Subcutaneous abdominal adipose tissue (tissue), 5 donors: Measurements from ENCODE around the gene ATP13A1.
"Not testable (repeated sequence)": the region's sequence is repeated elsewhere in the genome, so short reads cannot be mapped to it uniquely, and the experiment has no call there.

Experiments used
- H3K27ac ChIP-seq: one replicate; pipeline ENCODE4 v1.7.0; 2013; ENCODE audit warnings: low read depth, mild to moderate bottlenecking, inconsistent platforms, low read length, moderate library complexity
- H3K27me3 ChIP-seq, 5 donors: one replicate each; pipeline ENCODE4 v1.7.0; 2013; ENCODE audit warnings: low read length in 5 of 5, inconsistent platforms in 1 of 5; ENCODE audit not compliant: control insufficient read depth in 5 of 5, insufficient read depth in 4 of 5
- H3K36me3 ChIP-seq, 5 donors: one replicate each; pipeline ENCODE4 v1.7.0; 2013; ENCODE audit warnings: low read length in 5 of 5; ENCODE audit not compliant: control insufficient read depth in 5 of 5, insufficient read depth in 5 of 5
- H3K4me1 ChIP-seq, 5 donors: one replicate each; pipeline ENCODE4 v1.7.0; 2013; ENCODE audit warnings: low read length in 5 of 5, mild to moderate bottlenecking in 3 of 5, moderate library complexity in 1 of 5; ENCODE audit not compliant: control insufficient read depth in 5 of 5, insufficient read depth in 5 of 5
- H3K4me3 ChIP-seq, 5 donors: one replicate each; pipeline ENCODE4 v1.7.0; 2013; ENCODE audit warnings: low read length in 5 of 5, low read depth in 1 of 5
- H3K9ac ChIP-seq, 5 donors: one replicate each; pipeline ENCODE4 v1.7.0; 2013; ENCODE audit warnings: low read length in 5 of 5, mild to moderate bottlenecking in 4 of 5, moderate library complexity in 3 of 5
- H3K9me3 ChIP-seq, 5 donors: one replicate each; pipeline ENCODE4 v1.7.0; 2013; ENCODE audit warnings: low read length in 5 of 5; ENCODE audit not compliant: control insufficient read depth in 5 of 5
- donor health status: healthy.
- donor health status: healthy.
- donor health status: healthy.
- donor health status: healthy.
- donor health status: healthy.

ATP13A1 gene

DNA sequence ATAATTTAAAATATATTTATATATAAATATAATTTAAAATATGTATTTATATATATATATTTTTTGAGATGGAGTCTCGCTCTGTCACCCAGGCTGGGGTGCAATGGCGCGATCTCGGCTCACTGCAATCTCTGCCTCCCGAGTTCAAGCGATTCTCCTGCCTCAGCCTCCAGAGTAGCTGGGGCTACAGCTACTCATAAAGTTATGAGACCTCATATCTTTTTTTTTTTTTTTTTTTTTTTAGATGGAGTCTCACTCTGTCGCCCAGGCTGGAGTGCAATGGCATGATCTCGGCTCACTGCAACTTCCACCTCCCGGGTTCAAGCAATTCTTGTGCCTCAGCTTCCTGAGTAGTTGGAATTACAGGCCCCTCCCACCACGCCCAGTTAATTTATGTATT, 25.5 kb upstream of the ATP13A1 start:
- H3K4me1 ChIP-seq, H3K4me3 ChIP-seq, H3K27me3 ChIP-seq, H3K27ac ChIP-seq, H3K9ac ChIP-seq, H3K36me3 ChIP-seq: not testable (repeated sequence)
- peaks cover 0 to 17% (median 10%) of the 10 kb centered on the region in 5 donors for H3K9me3 ChIP-seq

DNA sequence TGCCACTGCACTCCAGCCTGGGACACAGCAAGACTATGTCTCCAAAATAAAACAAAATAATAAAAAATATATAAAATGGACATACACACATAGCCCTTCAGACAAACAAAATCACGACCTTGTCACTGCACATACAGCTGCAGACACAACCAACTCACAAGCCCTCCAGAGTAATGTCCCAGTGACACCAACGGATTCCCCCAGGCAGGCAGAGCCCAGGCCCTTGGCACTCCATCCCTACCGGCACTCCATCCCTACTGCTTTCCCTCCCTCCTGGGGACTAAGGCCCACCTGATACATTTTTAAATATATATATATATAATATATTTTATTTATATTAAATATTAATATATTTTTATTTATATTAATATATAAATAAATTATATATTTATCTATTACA, 23.6 kb upstream of the ATP13A1 start:
- Histone ChIP-seq H3K36me3 (no peaks in the 10 kb centered on the region), H3K9me3 (peaks cover 0 to 21% (median 14%) of the 10 kb centered on the region in 5 donors), H3K9ac (no peak overlapping the region), H3K4me3 (no peak overlapping the region), H3K4me1 (no peaks in the 10 kb centered on the region), H3K27me3 (no peaks in the 10 kb centered on the region), H3K27ac (no peak overlapping the region)

DNA sequence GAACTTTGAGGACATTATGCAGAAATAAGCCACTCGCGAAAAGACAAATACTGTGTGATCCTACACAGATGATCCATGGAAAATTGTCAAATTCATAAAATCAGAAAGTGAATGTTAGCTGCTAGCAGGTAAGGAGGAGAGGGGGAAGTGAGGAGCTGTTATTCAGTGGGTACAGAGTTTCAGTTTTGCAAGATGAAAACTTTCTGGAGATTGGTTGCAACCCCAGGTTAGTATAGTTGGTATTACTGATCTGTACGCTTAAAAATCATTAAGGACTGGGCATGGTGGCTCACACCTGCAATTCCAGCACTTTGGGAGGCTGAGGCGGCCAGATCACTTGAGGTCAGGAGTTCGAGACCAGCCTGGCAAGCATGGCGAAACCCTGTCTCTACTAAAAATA, 23.1 kb upstream of the ATP13A1 start:
- Histone ChIP-seq H3K4me1 (no peaks in the 10 kb centered on the region), H3K4me3 (no peak overlapping the region), H3K27me3 (no peaks in the 10 kb centered on the region), H3K9ac (no peak overlapping the region), H3K36me3 (no peaks in the 10 kb centered on the region), H3K9me3 (peaks cover 0 to 21% (median 14%) of the 10 kb centered on the region in 5 donors), H3K27ac (no peak overlapping the region)

DNA sequence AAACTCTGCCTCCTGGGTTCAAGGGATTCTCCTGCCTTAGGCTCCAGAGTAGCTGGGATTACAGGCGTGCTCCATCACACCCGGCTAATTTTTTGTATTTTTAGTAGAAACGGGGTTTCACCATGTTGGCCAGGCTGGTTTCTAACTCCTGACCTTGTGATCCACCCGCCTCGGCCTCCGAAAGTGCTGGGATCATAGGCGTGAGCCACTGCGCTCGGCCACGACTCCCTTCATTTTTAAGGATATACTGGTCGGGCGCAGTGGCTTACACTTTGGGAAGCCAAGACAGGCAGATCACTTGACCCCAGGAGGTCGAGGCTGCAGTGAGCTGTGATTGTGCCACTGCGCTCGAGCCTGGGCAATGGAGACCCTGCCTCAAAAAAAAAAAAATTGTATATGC, 22.6 kb upstream of the ATP13A1 start:
- H3K27me3 ChIP-seq, H3K27ac ChIP-seq, H3K36me3 ChIP-seq, H3K4me3 ChIP-seq, H3K9ac ChIP-seq, H3K4me1 ChIP-seq: not testable (repeated sequence)
- H3K9me3 ChIP-seq = peaks cover 0 to 26% (median 18%) of the 10 kb centered on the region in 5 donors

DNA sequence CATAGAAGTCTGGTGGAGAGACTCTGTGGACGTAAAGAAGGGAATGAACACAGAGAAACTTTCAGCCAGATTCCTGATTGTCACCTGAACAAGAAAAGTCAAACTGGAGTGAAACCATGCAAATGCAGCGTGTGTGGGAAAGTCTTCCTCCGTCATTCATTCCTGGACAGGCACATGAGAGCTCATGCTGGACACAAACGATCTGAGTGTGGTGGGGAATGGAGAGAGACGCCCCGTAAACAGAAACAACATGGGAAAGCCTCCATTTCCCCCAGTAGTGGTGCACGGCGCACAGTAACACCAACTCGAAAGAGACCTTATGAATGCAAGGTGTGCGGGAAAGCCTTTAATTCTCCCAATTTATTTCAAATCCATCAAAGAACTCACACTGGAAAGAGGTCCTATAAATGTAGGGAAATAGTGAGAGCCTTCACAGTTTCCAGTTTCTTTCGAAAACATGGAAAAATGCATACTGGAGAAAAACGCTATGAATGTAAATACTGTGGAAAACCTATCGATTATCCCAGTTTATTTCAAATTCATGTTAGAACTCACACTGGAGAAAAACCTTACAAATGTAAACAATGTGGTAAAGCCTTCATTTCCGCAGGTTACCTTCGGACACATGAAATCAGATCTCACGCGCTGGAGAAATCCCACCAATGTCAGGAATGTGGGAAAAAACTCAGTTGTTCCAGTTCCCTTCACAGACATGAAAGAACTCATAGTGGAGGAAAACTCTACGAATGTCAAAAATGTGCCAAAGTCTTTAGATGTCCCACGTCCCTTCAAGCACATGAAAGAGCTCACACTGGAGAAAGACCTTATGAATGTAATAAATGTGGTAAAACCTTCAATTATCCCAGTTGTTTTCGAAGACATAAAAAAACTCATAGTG, 15.9 kb upstream of the ATP13A1 start:
- H3K9me3 ChIP-seq = peaks cover 2 to 34% (median 17%) of the 10 kb centered on the region in 5 donors
- H3K27me3 ChIP-seq = no peaks in the 10 kb centered on the region
- H3K4me3 ChIP-seq = peak overlapping the region in 2 of 5 donors; percentile 10 to 34
- H3K4me1 ChIP-seq = no peaks in the 10 kb centered on the region
- H3K36me3 ChIP-seq = peaks cover 16 to 50% (median 30%) of the 10 kb centered on the region in 5 donors
- no peak overlapping the region for H3K9ac ChIP-seq
- H3K27ac ChIP-seq = no peak overlapping the region

DNA sequence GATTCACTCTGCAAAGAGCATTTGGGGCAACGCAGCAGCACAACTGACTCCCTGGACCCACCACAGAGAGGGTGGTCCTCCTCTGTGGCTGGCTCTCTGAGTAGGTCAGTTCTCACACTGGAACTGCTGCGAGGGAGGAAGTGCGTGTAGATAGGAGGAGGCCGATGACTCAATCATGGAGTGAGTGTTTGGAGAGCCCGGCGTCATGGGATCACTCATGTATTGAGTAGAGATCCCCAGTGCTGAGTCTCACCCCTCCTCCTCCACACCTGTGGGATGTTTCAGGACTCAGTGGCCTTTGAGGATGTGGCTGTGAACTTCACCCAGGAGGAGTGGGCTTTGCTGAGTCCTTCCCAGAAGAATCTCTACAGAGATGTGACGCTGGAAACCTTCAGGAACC, 14.1 kb upstream of the ATP13A1 start:
- H3K27me3 ChIP-seq = no peaks in the 10 kb centered on the region
- H3K9me3 ChIP-seq = peaks cover 2 to 30% (median 10%) of the 10 kb centered on the region in 5 donors
- peaks cover 16 to 61% (median 30%) of the 10 kb centered on the region in 5 donors for H3K36me3 ChIP-seq
- H3K4me3 ChIP-seq = no peak overlapping the region
- H3K4me1 ChIP-seq = no peaks in the 10 kb centered on the region
- no peak overlapping the region for H3K27ac ChIP-seq
- H3K9ac ChIP-seq = no peak overlapping the region

DNA sequence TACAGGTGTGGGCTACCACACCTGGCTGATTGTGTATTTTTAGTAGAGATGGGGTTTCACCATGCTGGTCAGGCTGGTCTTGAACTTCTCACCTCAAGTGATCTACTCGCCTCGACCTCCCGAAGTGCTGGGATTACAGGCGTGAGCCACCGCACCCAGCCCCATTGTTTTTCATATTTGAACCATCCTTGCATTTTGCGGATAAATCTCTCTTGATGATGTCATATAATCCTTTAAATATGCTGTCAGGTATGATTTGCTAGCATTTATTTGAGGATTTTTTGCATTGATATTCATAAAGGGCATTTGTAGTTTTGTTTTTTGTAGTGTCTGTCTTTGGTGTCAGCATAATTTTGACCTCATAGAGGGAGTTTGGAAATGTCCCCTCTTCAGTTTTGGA, 10.8 kb upstream of the ATP13A1 start:
- H3K9me3 ChIP-seq = peaks cover 0 to 10% (median 7%) of the 10 kb centered on the region in 5 donors
- no peak overlapping the region for H3K4me3 ChIP-seq
- peaks cover 0 to 11% (median 9%) of the 10 kb centered on the region in 5 donors for H3K4me1 ChIP-seq
- no peak overlapping the region for H3K27ac ChIP-seq
- H3K27me3 ChIP-seq = no peaks in the 10 kb centered on the region
- H3K36me3 ChIP-seq = peaks cover 9 to 48% (median 22%) of the 10 kb centered on the region in 5 donors
- no peak overlapping the region for H3K9ac ChIP-seq

DNA sequence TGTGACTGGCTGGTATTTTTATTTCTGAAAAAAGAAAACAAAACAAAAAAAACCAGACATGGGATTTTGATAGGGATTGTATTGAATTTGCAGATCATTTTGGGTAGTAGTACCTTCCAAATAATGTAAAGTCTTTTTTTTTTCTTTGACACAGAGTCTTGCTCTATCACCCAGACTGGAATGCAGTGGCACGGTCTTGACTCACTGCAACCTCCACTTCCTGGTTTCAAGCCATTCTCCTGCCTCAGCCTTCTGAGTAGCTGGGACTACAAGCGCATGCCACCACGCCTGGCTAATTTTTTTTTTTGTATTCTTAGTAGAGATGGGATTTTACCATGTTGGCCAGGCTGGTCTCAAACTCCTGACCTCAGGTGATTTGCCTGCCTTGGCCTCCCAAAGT, 9.3 kb upstream of the ATP13A1 start:
- Histone ChIP-seq H3K36me3 (peaks cover 0 to 34% (median 9%) of the 10 kb centered on the region in 5 donors), H3K27me3 (no peaks in the 10 kb centered on the region), H3K4me1 (peaks cover 0 to 22% (median 18%) of the 10 kb centered on the region in 5 donors), H3K9ac (no peak overlapping the region), H3K9me3 (peaks cover 0 to 5% (median 0%) of the 10 kb centered on the region in 5 donors), H3K4me3 (no peak overlapping the region), H3K27ac (no peak overlapping the region)

DNA sequence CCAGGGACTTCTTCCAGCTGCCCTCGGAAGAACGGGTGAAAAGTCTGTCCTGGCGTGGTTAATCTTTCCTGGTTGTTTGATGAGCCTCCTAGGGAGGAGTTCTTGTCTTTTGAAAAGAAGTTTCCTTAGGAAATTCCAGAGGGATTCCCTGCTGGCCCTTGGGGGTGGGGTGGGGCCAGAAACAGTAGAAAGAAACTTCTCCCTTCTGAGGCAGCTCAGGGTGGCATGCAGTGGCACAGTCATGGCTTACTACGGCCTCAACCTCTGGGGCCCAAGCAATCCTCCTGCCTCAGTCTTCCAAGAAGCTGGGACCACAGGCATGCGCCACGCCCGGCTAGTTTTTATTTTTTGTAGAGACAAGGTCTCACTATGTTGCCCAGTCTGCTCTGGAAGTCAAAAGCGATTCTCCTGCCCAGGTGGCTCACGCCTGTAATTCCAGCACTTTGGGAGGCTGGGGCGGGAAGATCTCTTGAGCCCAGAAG, 6.6 kb upstream of the ATP13A1 start:
- Histone ChIP-seq H3K4me1 (peaks cover 0 to 26% (median 18%) of the 10 kb centered on the region in 5 donors), H3K27me3 (no peaks in the 10 kb centered on the region), H3K9me3 (no peaks in the 10 kb centered on the region), H3K4me3 (peak overlapping the region in 2 of 5 donors; percentile 86 to 88), H3K27ac (no peak overlapping the region), H3K9ac (peak overlapping the region in 3 of 5 donors; percentile 28 to 95 (median 31)), H3K36me3 (peaks cover 0 to 17% (median 0%) of the 10 kb centered on the region in 5 donors)
